ENCODE measurements around the gene CFAP97D2. TPM values are rescaled to one million over a fixed set of nuclear protein-coding genes. Genes with fewer than 3 reads are reported as not detected.
A peak's percentile ranks its signal among the peaks of the same experiment; 100 is the strongest.

CFAP97D2 gene
- polyA plus RNA-seq, 1 donor (not counting 4 experiments of a cell fraction or from before 2014, with no cell fraction given), result not detected

- dilution Hi-C loops (cut with MboI; ENCODE audit: extremely low pct_ligation_motif_present, low sequenced_read_pairs), result no loop called here
- Histone ChIP-seq H3K9ac (ENCODE audit: control insufficient read depth, extremely low read depth, insufficient read depth, low read length) (no peak overlapping the region), H3K9me3 (ENCODE audit: control insufficient read depth, low read depth, low read length) (no peaks in the 10 kb centered on the region), H3K9me1 (ENCODE audit: control insufficient read depth, extremely low read depth, insufficient read depth, low read length) (no peaks in the 10 kb centered on the region), H3K27me3 (ENCODE audit: control insufficient read depth, extremely low read depth, insufficient read depth, low read length) (peaks cover 4% of the 10 kb centered on the region), H4K20me1 (ENCODE audit: control insufficient read depth, extremely low read depth, insufficient read depth, low read length) (no peaks in the 10 kb centered on the region), H3K79me2 (ENCODE audit: control insufficient read depth, insufficient read depth, low read length) (no peaks in the 10 kb centered on the region), H3K4me1 (ENCODE audit: control insufficient read depth, extremely low read depth, insufficient read depth, low read length) (peaks cover 6% of the 10 kb centered on the region), H2AFZ (ENCODE audit: control insufficient read depth, low read length) (no peak overlapping the region), H3K27ac (ENCODE audit: control insufficient read depth, insufficient read depth, low read length) (no peak overlapping the region), H3K36me3 (ENCODE audit: control insufficient read depth in 2 of 2, extremely low read depth in 1 of 2, insufficient read depth in 2 of 2, low read length in 2 of 2) (no peaks in the 10 kb centered on the region), H3K4me2 (ENCODE audit: control insufficient read depth, extremely low read depth, insufficient read depth, low read depth, low read length) (peak overlapping the region; percentile 6), H3K4me3 (ENCODE audit: control insufficient read depth in 2 of 3, extremely low read depth in 1 of 3, insufficient read depth in 2 of 3, low read depth in 1 of 3, low read length in 3 of 3) (no peak overlapping the region)
- FAIRE-seq (peak; percentile 76), DNase-seq (ENCODE audit: low read depth, low spot score) (no peak)
- TF ChIP-seq EZH2 (IDR thresholded peaks at IDR 0.05; ENCODE audit: low read length) (no peak), CTCF (optimal IDR thresholded peaks at IDR 0.05 in 1 of 3, IDR thresholded peaks at IDR 0.05 in 1 of 3, conservative IDR thresholded peaks at IDR 0.05 in 1 of 3; ENCODE audit: extremely low read depth in 1 of 3, insufficient read depth in 2 of 3, low read length in 3 of 3) (peak in 2 of 3 experiments; percentile 8 to 35)
Observed at GRCh38 chr13:114151565-114152284, 27.3 kb upstream of the CFAP97D2 start.

GRCh38 chr13:114152285-114152645 is 26.8 kb upstream of the CFAP97D2 start:
- Histone ChIP-seq H3K27me3 (ENCODE audit: control insufficient read depth, extremely low read depth, insufficient read depth, low read length) (peaks cover 4% of the 10 kb centered on the region), H3K9me1 (ENCODE audit: control insufficient read depth, extremely low read depth, insufficient read depth, low read length) (no peaks in the 10 kb centered on the region), H3K27ac (ENCODE audit: control insufficient read depth, insufficient read depth, low read length) (no peak overlapping the region), H3K4me3 (ENCODE audit: control insufficient read depth in 2 of 3, extremely low read depth in 1 of 3, insufficient read depth in 2 of 3, low read depth in 1 of 3, low read length in 3 of 3) (no peak overlapping the region), H3K4me2 (ENCODE audit: control insufficient read depth, extremely low read depth, insufficient read depth, low read depth, low read length) (no peak overlapping the region), H2AFZ (ENCODE audit: control insufficient read depth, low read length) (no peak overlapping the region), H4K20me1 (ENCODE audit: control insufficient read depth, extremely low read depth, insufficient read depth, low read length) (no peaks in the 10 kb centered on the region), H3K9ac (ENCODE audit: control insufficient read depth, extremely low read depth, insufficient read depth, low read length) (no peak overlapping the region), H3K79me2 (ENCODE audit: control insufficient read depth, insufficient read depth, low read length) (no peaks in the 10 kb centered on the region), H3K9me3 (ENCODE audit: control insufficient read depth, low read depth, low read length) (no peaks in the 10 kb centered on the region), H3K36me3 (ENCODE audit: control insufficient read depth in 2 of 2, extremely low read depth in 1 of 2, insufficient read depth in 2 of 2, low read length in 2 of 2) (no peaks in the 10 kb centered on the region), H3K4me1 (ENCODE audit: control insufficient read depth, extremely low read depth, insufficient read depth, low read length) (peaks cover 6% of the 10 kb centered on the region)
- dilution Hi-C loops (cut with MboI; ENCODE audit: extremely low pct_ligation_motif_present, low sequenced_read_pairs), result no loop called here
- no peak for TF ChIP-seq CTCF (optimal IDR thresholded peaks at IDR 0.05 in 1 of 3, IDR thresholded peaks at IDR 0.05 in 1 of 3, conservative IDR thresholded peaks at IDR 0.05 in 1 of 3; ENCODE audit: extremely low read depth in 1 of 3, insufficient read depth in 2 of 3, low read length in 3 of 3)
- no peak for TF ChIP-seq EZH2 (IDR thresholded peaks at IDR 0.05; ENCODE audit: low read length)
- FAIRE-seq (no peak), DNase-seq (ENCODE audit: low read depth, low spot score) (no peak)

Data from keratinocyte (primary cell).